GM12878 (cell line): Measurements from ENCODE around the gene SLC8B1. TPM values are rescaled to one million over a fixed set of nuclear protein-coding genes. Genes with fewer than 3 reads are reported as not detected.

Experiments
- ATAC-seq: fragments of 200-7000 bp; cut with Tn5 transposase; 3 replicates; pipeline ENCODE4 v1.9.1; 2020; ENCODE audit warnings: mild to moderate bottlenecking, moderate library complexity
- BruUV-seq: library from RNA; stranded (reverse); fragments of 400-500 nt; replicated peaks from 2 replicates; lab custom pipeline; 2021; lab: Mats Ljungman, UMichigan
- CTCF ChIA-PET: fragments of 300-600 bp; sonication (Branson Sonifier 250); formaldehyde crosslinking; extraction: SDS; loops from one replicate; lab custom pipeline; 2021; ENCODE audit warnings: inconsistent platforms; lab: Yijun Ruan, JAX
- POLR2A ChIA-PET: fragments of 350-600 bp; formaldehyde crosslinking; extraction: SDS; loops from one replicate; lab custom pipeline; 2021; ENCODE audit warnings: inconsistent platforms; lab: Charles Lee
- RAD21 ChIA-PET: fragments of 300-600 bp; sonication (Branson Sonifier 250); formaldehyde crosslinking; loops from one replicate; lab custom pipeline; 2023; ENCODE audit warnings: antibody characterized with exemption; ENCODE audit not compliant: unreplicated experiment; lab: Charles Lee
- SMC1A ChIA-PET: fragments of 300-600 bp; sonication (Branson Sonifier 250); formaldehyde crosslinking; loops from one replicate; lab custom pipeline; 2023; ENCODE audit not compliant: unreplicated experiment, uncharacterized antibody; lab: Charles Lee
- DNase-seq: peaks from one replicate; pipeline ENCODE4 v3.0.0-alpha.2; 2011; ENCODE audit warnings: low read depth, low spot score
- FAIRE-seq: peaks from 3 replicates; lab custom pipeline; 2011; peaks lifted over from hg19 to GRCh38; lab: Jason Lieb, UNC
- H2AFZ ChIP-seq: 2 replicates; pipeline ENCODE4 v1.6.0; 2011; ENCODE audit warnings: low read depth, low read length, control low read depth; ENCODE audit not compliant: control insufficient read depth
- H3K27ac ChIP-seq: 2 replicates; pipeline ENCODE4 v1.5.1; 2011; ENCODE audit warnings: control low read depth; ENCODE audit not compliant: control insufficient read depth, insufficient read depth
- H3K27me3 ChIP-seq, 2 experiments: replicated peaks in 1 of 2; 2 replicates each; pipeline versions ENCODE4 v1.6.0 to v1.6.1; 2011; ENCODE audit warnings: low read length in 1 of 2; ENCODE audit not compliant: control insufficient read depth in 2 of 2, insufficient read depth in 2 of 2
- H3K36me3 ChIP-seq, 2 experiments: 2 replicates each; pipeline ENCODE4 v1.5.1; 2011; ENCODE audit warnings: low read length in 1 of 2; ENCODE audit not compliant: control insufficient read depth in 2 of 2, insufficient read depth in 2 of 2
- H3K4me1 ChIP-seq: 2 replicates; pipeline ENCODE4 v1.6.1; 2011; ENCODE audit warnings: mild to moderate bottlenecking, low read length, moderate library complexity, mixed read lengths; ENCODE audit not compliant: control insufficient read depth, insufficient read depth
- H3K4me2 ChIP-seq: 2 replicates; pipeline ENCODE4 v1.6.0; 2011; ENCODE audit warnings: control low read depth; ENCODE audit not compliant: control insufficient read depth, insufficient read depth
- H3K4me3 ChIP-seq: fragments of 200-600 bp; sonication (generic); 2 replicates; pipeline ENCODE4 v1.5.1; 2016
- H3K79me2 ChIP-seq: 2 replicates; pipeline ENCODE4 v1.6.0; 2011; ENCODE audit warnings: low read length; ENCODE audit not compliant: control insufficient read depth, insufficient read depth
- H3K9ac ChIP-seq: 2 replicates; pipeline ENCODE4 v1.8.0; 2011; ENCODE audit warnings: low read length, control low read depth, mixed read lengths; ENCODE audit not compliant: control insufficient read depth, insufficient read depth
- H3K9me3 ChIP-seq: replicated peaks from 3 replicates; pipeline ENCODE4 v1.5.1; 2011; ENCODE audit warnings: mild to moderate bottlenecking, low read length; ENCODE audit not compliant: control insufficient read depth, insufficient read depth
- H4K20me1 ChIP-seq: 2 replicates; pipeline ENCODE4 v1.6.0; 2011; ENCODE audit not compliant: control insufficient read depth, insufficient read depth
- BCL11A ChIP-seq: IDR thresholded peaks from 2 replicates; pipeline ENCODE4 v1.6.1; 2011; ENCODE audit warnings: low read depth, low read length
- CEBPB ChIP-seq, 2 experiments: fragments of 150-350 bp in 1 of 2; IDR thresholded peaks; 2 replicates each; pipeline ENCODE4 v1.6.1; 2012 to 2014; ENCODE audit warnings: low read depth in 2 of 2, low read length in 2 of 2, borderline replicate concordance in 1 of 2, inconsistent platforms in 1 of 2
- CHD1 ChIP-seq: IDR thresholded peaks from 2 replicates; pipeline ENCODE4 v1.6.1; 2012; ENCODE audit warnings: low read depth, low read length, improper control_type of control experiment
- EP300 ChIP-seq, 2 experiments: fragments of 150-350 bp in 1 of 2; IDR thresholded peaks; 2 replicates each; pipeline ENCODE4 v1.6.1; 2011 to 2012; ENCODE audit warnings: low read depth in 2 of 2, low read length in 2 of 2, borderline replicate concordance in 1 of 2, improper control_type of control experiment in 1 of 2, inconsistent platforms in 1 of 2; ENCODE audit not compliant: control insufficient read depth in 1 of 2
- ETV6 ChIP-seq, 2 experiments: fragments of 450-650 bp in 1 of 2; IDR thresholded peaks in 1 of 2; conservative IDR thresholded peaks in 1 of 2; 2 replicates each; pipeline ENCODE4 v1.6.1; 2014; ENCODE audit warnings: antibody characterized with exemption in 1 of 2, borderline replicate concordance in 1 of 2, low read depth in 1 of 2, mild to moderate bottlenecking in 1 of 2, moderate library complexity in 1 of 2
- FOXM1 ChIP-seq: IDR thresholded peaks from 2 replicates; pipeline ENCODE4 v1.6.1; 2012; ENCODE audit warnings: low read depth, mild to moderate bottlenecking, inconsistent platforms, low read length, moderate library complexity
- HCFC1 ChIP-seq: fragments of 150-350 bp; IDR thresholded peaks from 2 replicates; pipeline ENCODE4 v1.6.1; 2014; ENCODE audit warnings: low read length
- MTA2 ChIP-seq: fragments of 450-650 bp; IDR thresholded peaks from 2 replicates; pipeline ENCODE4 v1.6.1; 2016; ENCODE audit warnings: low read depth, mild to moderate bottlenecking, moderate library complexity
- NFYB ChIP-seq: IDR thresholded peaks from 2 replicates; pipeline ENCODE4 v1.6.1; 2011; ENCODE audit warnings: low read depth, mild to moderate bottlenecking, low read length, improper control_type of control experiment, moderate library complexity; ENCODE audit not compliant: insufficient read depth
- NR2C2 ChIP-seq: IDR thresholded peaks from 2 replicates; pipeline ENCODE4 v1.6.1; 2011; ENCODE audit warnings: borderline replicate concordance, low read depth; ENCODE audit not compliant: control insufficient read depth, insufficient read length
- NRF1 ChIP-seq: conservative IDR thresholded peaks from 2 replicates; pipeline ENCODE4 v1.6.1; 2011; ENCODE audit warnings: mild to moderate bottlenecking, low read depth, low read length, improper control_type of control experiment
- PAX5 ChIP-seq: IDR thresholded peaks from 2 replicates; pipeline ENCODE4 v1.6.1; 2011; ENCODE audit warnings: low read depth, low read length, borderline replicate concordance
- POLR2AphosphoS2 ChIP-seq: IDR thresholded peaks from 2 replicates; pipeline ENCODE4 v1.6.1; 2011; ENCODE audit warnings: low read depth, mild to moderate bottlenecking, low read length, improper control_type of control experiment, moderate library complexity
- POLR2AphosphoS5 ChIP-seq: IDR thresholded peaks from 2 replicates; pipeline ENCODE4 v1.6.1; 2011; ENCODE audit warnings: mild to moderate bottlenecking, low read length, inconsistent platforms
- POU2F2 ChIP-seq: IDR thresholded peaks from 3 replicates; pipeline ENCODE4 v1.6.1; 2011; ENCODE audit warnings: low read depth, mild to moderate bottlenecking, low read length, borderline replicate concordance
- SIN3A ChIP-seq: IDR thresholded peaks from 2 replicates; pipeline ENCODE4 v1.6.1; 2012; ENCODE audit warnings: low read depth, low read length, improper control_type of control experiment
- SPI1 ChIP-seq: IDR thresholded peaks from 2 replicates; pipeline ENCODE4 v1.6.1; 2011; ENCODE audit warnings: low read depth, mild to moderate bottlenecking, low read length, moderate library complexity, borderline replicate concordance; ENCODE audit not compliant: insufficient read depth
- STAT1 ChIP-seq: fragments of 450-650 bp; conservative IDR thresholded peaks from 2 replicates; pipeline ENCODE4 v1.6.1; 2014; ENCODE audit warnings: antibody characterized with exemption, mild to moderate bottlenecking
- TARDBP ChIP-seq: IDR thresholded peaks from 2 replicates; pipeline ENCODE4 v1.6.1; 2016; ENCODE audit warnings: borderline replicate concordance
- TCF12 ChIP-seq: IDR thresholded peaks from 2 replicates; pipeline ENCODE4 v1.6.1; 2011; ENCODE audit warnings: low read depth, mild to moderate bottlenecking, low read length
- ZNF207 ChIP-seq: fragments of 450-650 bp; IDR thresholded peaks from 2 replicates; pipeline ENCODE4 v1.6.1; 2014; ENCODE audit warnings: antibody characterized with exemption, mild to moderate bottlenecking, borderline replicate concordance
- WGBS: methylation state at CpG from one replicate; pipeline ENCODE4 v1.1.6; 2016; ENCODE audit warnings: low lambda C conversion rate; ENCODE audit not compliant: insufficient replicate concordance, insufficient coverage; ENCODE audit errors: missing lambda C conversion rate; 5-methylcytosine and 5-hydroxymethylcytosine counted together
- in situ Hi-C: fragments of 300-500 bp; cut with MboI; formaldehyde crosslinking; loops from 9 replicates; pipeline ENCODE4 v1.14.3; 2018; ENCODE audit warnings: mixed read lengths
- intact Hi-C: fragments of 100-400 bp; cut with micrococcal nuclease; formaldehyde crosslinking; loops from one replicate; pipeline ENCODE4 v1.14.2; 2022; ENCODE audit not compliant: unreplicated experiment
- polyA plus RNA-seq, 11 experiments: library from polyadenylated mRNA; depleted of rRNA in 4 of 11; unstranded in 6 of 11; stranded (reverse) in 5 of 11; fragments of >200 nt; fragmentation: Nextera tagmentation in 4 of 11; fragmentation: Illumina TruSeq in 1 of 11; extraction: Ambion mirVana in 4 of 11; extraction: Trizol in 1 of 11; gene quantifications; 1 replicate in 1 of 11; 2 replicates in 10 of 11; pipeline versions ENCODE4 v1.2.1 to v1.2.3, GENCODE V29; 2011 to 2016; ENCODE audit warnings: inconsistent platforms in 2 of 11, missing spikeins in 2 of 11, low read depth in 1 of 11
- total RNA-seq, 4 experiments: library from RNA; depleted of rRNA in 3 of 4; stranded (reverse); fragments of >200 nt in 3 of 4; fragmentation: Illumina TruSeq in 1 of 4; extraction: Trizol in 1 of 4; gene quantifications; 2 replicates each; pipeline versions ENCODE4 v1.2.1 to v1.2.3, GENCODE V29; 2013 to 2021

The SLC8B1 gene
- total and polyA plus RNA-seq, 10 of the 15 experiments (the other 5 are each of a cell fraction or from before 2014, with no cell fraction given): 0.18 to 12.3 (median 6.8) TPM

- no peak for DNase-seq
- ATAC-seq: no peak
- CTCF ChIA-PET: no interaction called here
- no peak overlapping the region for H3K4me3 ChIP-seq
- H2AFZ ChIP-seq: no peak overlapping the region
- no peak for TF ChIP-seq ZNF207
- no peak for TF ChIP-seq CEBPB (IDR thresholded peaks at IDR 0.05; ENCODE audit: borderline replicate concordance in 1 of 2, low read depth in 2 of 2, low read length in 2 of 2)
- TF ChIP-seq POU2F2: no peak
- TF ChIP-seq NFYB: no peak
- TF ChIP-seq BCL11A: no peak
- TF ChIP-seq, all 136 proteins: peak for 0
- Histone ChIP-seq H3K9me3 (no peaks in the 10 kb centered on the region), H3K36me3 (peaks cover 3 to 16% of the 10 kb centered on the region in 2 experiments; a peak in 3 of 4 replicates), H4K20me1 (no peaks in the 10 kb centered on the region), H3K27ac (no peak overlapping the region), H3K4me1 (no peaks in the 10 kb centered on the region), H3K27me3 (no peaks in the 10 kb centered on the region), H3K4me2 (no peak overlapping the region), H3K79me2 (no peaks in the 10 kb centered on the region), H3K9ac (no peak overlapping the region)
- ChIA-PET RAD21 (no interaction called here), SMC1A (no interaction called here), POLR2A (no interaction called here)
- no TSS peak for BruUV-seq
- no peak for FAIRE-seq
- in situ Hi-C loops: no loop called here
- intact Hi-C loops: no loop called here
- WGBS: 96% methylated on average over 10 of the region's 10 CpGs
These were observed 41.8 kb downstream of the SLC8B1 start for GRCh38 chr12:113293100-113293499.

DNA sequence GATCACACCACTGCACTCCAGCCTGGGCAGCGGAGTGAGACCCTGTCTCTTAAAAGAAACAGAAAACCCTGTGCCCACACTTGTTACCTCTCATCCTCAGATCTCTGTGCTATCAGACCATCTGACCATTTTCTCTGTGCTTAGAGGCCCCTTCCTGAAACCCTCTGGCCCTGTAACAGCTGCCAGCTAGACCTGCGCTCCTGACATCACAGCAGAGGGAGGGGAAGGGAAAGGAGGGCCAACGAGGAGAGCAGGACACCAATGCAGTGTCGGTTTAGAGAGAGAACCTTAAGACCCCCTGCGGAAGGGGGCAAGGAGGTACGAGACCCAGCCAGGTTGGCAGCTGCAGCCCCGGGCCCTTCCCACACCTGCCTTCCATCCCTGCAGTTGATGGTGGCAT lies 42.4 kb downstream of the SLC8B1 start:
- RAD21 ChIA-PET: no interaction called here
- Histone ChIP-seq H3K79me2 (no peaks in the 10 kb centered on the region), H4K20me1 (no peaks in the 10 kb centered on the region), H3K9me3 (no peaks in the 10 kb centered on the region), H3K4me1 (no peaks in the 10 kb centered on the region), H2AFZ (no peak overlapping the region), H3K36me3 (peaks cover 3 to 14% of the 10 kb centered on the region in 2 experiments; a peak in 3 of 4 replicates), H3K9ac (no peak overlapping the region), H3K27ac (no peak overlapping the region), H3K4me2 (no peak overlapping the region), H3K4me3 (no peak overlapping the region), H3K27me3 (no peaks in the 10 kb centered on the region)
- intact Hi-C loops (no loop called here), in situ Hi-C loops (no loop called here)
- FAIRE-seq (no peak), ATAC-seq (no peak), DNase-seq (no peak)
- CTCF ChIA-PET: no interaction called here
- BruUV-seq: no TSS peak
- WGBS: 87% methylated on average over 7 of the region's 7 CpGs
- POLR2A ChIA-PET: no interaction called here
- SMC1A ChIA-PET: no interaction called here
- TF ChIP-seq EP300 (IDR thresholded peaks at IDR 0.05; ENCODE audit: borderline replicate concordance in 1 of 2, control insufficient read depth in 1 of 2, low read depth in 2 of 2, low read length in 2 of 2) (no peak), PAX5 (no peak), MTA2 (no peak), TCF12 (no peak), FOXM1 (no peak), POLR2AphosphoS5 (no peak), BCL11A (no peak), SPI1 (no peak), SIN3A (no peak), HCFC1 (no peak), STAT1 (no peak), CHD1 (no peak), POLR2AphosphoS2 (no peak), TARDBP (no peak), ETV6 (conservative IDR thresholded peaks at IDR 0.05 in 1 of 2, IDR thresholded peaks at IDR 0.05 in 1 of 2; ENCODE audit: borderline replicate concordance in 1 of 2, low read depth in 1 of 2) (no peak), NR2C2 (no peak), NRF1 (no peak)
